Inflammatory macrophage treated with lipopolysaccharide for 1 hour (primary cell): Measurements from ENCODE around the gene SLC28A1.

Experiments used
- DNase-seq, 2 donors: peaks; one replicate each; pipeline ENCODE4 v3.0.0-alpha.2; 2020 to 2022

The SLC28A1 gene

GRCh38 chr15:84883916-84884781, at the start of gene SLC28A1:
TSS of gene SLC28A1 (plus strand) at chr15:84884662. CDS start at chr15:84887761, 3,099 bp downstream.
- no peak for DNase-seq

- DNase-seq, result no peak
These were observed 49.5 kb upstream of the SLC28A1 start for GRCh38 chr15:84834969-84835368.

DNA sequence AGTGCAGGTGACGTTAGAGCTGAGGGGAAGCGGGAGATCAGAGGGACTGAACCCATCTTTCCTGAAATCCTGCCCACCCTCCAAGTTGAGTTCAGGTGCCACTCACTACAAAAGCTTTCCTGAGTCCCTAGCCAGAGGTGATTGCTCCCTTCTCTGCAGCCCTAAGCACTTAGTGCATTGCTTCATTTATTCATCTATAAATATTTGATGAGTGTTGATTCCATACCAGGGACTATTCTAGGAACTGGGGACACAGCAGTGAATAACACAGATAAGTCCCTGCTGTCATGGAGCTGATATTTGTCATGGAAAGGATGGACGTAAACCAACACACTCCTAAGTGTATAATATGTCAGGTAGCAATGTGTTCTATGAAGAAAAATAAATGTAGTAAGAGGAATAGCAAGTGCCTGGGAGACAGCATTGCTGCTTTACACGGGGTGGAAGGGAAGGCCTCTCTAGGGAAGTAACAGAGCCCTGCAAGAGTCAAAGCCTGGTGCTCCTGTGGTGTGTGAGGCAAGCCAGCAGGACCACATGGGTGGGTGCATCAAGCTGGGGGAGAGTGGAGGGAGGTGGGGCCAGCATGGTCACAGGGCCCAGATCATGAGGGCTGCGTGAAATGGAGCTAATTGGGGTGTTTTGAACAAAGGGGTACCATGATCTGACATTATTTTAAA, 48.7 kb upstream of the SLC28A1 start:
- peak in 1 of 2 donors; percentile 49 for DNase-seq

DNA sequence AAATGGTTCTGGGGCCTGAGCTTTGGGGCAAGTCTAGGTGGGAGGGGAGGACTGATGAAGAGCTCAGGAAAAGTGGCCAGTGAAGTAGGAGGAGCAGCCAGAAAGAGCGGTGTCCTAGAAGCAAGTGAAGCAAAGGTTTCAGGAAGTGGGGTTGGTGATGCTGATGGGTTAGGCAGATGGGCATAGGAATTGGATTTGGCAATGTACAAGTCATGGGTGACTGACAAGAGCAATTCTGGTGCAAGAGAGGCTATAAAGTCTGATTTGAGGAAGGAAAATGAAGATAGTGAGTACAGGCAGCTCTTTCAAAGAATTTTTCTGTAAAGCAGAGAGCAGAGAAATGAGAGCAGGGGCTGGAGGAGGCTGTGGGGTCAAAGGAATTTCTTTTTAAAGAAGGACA, 47.6 kb upstream of the SLC28A1 start:
- peak; percentile 69 to 89 for DNase-seq

DNA sequence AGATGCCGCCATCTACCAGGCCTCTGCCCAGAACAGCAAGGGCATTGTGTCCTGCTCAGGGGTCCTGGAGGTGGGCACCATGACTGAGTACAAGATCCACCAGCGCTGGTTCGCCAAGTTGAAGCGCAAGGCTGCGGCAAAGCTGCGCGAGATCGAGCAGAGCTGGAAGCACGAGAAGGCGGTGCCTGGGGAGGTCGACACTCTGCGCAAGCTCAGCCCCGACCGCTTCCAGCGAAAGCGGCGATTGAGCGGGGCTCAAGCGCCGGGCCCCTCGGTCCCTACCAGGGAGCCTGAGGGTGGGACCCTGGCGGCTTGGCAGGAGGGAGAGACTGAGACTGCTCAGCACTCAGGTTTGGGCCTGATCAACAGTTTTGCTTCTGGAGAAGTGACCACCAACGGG, 44.7 kb upstream of the SLC28A1 start:
- DNase-seq, result no peak

- DNase-seq, result no peak
These were observed 44.2 kb upstream of the SLC28A1 start for GRCh38 chr15:84840255-84840654.

DNA sequence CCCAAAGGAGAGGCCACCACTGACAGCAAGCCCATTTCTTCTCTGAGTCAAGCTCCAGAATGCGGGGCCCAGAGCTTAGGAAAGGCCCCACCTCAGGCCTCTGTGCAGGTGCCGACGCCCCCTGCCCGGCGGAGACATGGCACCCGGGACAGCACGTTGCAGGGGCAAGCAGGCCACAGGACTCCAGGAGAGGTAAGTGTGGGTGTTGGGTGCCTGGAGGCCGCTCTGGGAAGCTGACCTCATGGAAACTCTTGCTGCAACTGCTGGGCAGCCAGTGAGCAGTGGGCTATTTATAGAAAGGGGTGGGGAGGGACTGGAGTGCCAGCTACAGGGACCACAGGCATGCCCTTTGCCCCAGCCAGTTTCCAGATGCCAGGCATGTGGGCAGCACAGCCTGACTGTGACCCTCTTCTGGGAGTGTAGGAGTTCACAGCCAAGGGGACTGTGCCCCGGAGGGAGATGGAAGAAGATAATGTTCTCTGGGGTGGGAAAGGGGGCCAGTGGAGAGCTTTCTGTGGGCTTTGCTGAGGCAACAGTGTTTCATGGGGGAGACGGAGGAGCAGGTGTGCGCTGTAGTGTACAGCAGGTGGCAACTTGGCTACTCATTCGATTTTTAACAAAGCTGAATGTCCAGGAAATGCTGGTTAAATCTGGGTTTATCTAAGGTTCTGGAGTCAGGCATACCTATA, 43.6 kb upstream of the SLC28A1 start:
- peak; percentile 56 to 89 for DNase-seq

DNA sequence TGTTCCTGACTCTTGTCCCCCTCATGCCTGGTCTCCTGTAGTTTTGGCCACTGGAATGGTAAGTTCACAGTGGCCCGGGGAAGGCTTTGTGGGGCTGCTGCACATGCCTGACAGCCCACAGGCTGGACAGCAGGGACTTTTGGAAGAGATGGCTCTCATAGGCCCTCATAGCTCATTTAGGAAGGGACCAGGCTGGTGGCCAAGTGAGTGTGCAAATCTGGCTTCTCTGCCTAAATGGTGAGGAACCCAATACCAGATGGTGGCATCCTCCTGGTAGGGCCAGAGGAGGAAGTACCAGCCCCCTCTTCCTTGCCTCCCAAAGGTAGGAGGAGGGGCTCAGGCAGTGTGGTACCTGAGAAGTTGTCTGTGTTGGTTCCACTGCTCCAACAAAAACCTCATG, 41.7 kb upstream of the SLC28A1 start:
- DNase-seq, result no peak

DNA sequence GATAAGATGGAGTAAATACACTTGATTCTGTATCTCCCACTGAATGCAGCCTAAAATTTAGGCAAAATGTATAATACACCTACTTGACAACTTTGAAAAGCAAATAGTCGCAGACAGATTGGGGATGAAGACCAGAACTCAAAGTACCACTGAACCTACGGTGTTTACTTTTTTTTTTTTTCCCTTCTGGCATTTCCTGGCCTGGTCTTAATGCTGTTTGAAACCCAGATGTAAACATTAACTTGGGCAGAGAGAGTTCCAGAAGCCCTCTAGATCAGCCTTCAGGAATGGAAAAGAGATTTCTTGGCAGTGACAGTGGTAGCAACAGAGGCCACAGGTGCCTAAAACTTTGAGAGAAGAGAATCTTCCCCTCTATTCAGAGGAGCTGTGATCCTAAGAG, 39.5 kb upstream of the SLC28A1 start:
- DNase-seq, result no peak

DNA sequence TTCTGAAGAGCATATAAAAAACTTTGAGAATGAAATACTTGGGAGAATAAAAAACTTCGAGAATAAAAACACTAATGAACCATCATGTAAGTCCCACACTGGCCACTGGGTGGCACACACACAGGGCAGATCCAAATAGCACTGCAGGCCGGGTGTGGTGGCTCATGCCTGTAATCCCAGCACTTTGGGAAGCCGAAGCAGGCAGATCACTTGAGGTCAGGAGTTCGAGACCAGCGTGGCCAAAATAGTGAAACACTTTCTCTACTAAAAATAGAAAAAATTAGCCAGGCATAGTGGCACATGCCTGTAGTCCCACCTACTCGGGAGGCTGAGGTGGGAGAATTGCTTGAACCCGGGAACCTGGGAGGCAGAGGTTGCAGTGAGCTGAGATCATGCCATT, 38.8 kb upstream of the SLC28A1 start:
- DNase-seq, result peak in 1 of 2 donors; percentile 47

DNA sequence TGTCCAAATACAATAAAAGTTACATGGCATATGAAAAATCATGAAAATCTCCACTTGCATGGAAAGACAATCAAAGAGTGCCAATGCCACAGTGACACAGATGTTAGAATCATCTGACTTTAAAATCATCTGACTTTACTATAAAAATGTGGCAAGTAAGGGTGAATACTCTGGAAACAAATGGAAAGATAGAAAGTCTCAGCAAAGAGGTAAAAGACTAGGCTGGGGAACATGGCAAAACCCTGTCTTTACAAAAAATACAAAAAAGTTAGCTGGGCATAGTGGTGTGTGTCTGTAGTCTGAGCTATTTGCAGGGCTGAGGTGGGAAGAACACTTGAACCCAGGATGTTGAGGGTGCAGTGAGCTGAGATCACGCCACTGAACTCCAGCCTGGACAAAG, 38.2 kb upstream of the SLC28A1 start:
- no peak for DNase-seq

- DNase-seq, result no peak
These were observed 37.1 kb upstream of the SLC28A1 start for GRCh38 chr15:84847382-84847781.

GRCh38 chr15:84852212-84852611, 32.2 kb upstream of the SLC28A1 start:
- no peak for DNase-seq

GRCh38 chr15:84855136-84855535, 29.3 kb upstream of the SLC28A1 start:
- no peak for DNase-seq

GRCh38 chr15:84855765-84856164, 28.7 kb upstream of the SLC28A1 start:
- no peak for DNase-seq

GRCh38 chr15:84856731-84857417, 27.6 kb upstream of the SLC28A1 start:
- DNase-seq, result no peak

DNA sequence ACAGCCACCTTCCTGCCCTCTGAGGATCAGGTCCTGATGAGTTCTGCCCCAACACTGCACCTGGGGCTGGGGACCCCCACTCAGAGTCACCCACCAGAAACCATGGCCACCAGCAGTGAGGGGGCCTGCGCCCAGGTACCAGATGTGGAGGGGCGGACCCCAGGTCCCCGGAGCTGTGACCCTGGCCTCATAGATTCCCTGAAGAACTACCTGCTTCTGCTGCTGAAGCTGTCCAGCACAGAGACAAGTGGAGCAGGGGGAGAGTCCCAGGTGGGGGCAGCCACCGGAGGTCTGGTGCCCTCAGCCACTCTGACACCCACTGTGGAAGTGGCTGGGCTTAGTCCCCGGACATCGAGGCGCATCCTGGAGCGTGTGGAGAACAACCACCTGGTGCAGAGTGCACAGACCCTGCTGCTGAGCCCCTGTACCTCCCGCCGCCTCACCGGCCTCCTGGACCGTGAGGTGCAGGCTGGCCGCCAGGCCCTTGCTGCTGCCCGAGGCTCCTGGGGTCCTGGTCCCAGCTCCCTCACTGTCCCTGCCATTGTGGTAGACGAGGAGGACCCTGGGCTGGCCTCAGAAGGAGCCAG, 27.0 kb upstream of the SLC28A1 start:
- DNase-seq, result no peak

DNA sequence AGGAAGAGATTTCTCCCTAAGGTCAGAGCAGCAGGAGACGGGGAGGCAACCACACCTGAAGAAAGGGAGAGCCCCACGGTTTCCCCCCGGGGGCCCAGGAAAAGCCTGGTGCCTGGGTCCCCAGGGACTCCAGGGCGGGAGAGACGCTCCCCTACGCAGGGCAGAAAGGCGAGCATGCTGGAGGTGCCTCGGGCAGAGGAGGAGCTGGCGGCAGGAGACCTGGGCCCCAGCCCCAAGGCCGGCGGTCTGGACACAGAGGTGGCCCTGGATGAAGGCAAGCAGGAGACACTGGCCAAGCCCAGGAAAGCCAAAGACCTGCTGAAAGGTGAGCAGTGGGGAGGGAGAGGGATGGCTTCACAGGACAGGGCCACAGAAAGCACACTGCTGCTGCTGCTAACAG, 26.2 kb upstream of the SLC28A1 start:
- no peak for DNase-seq

DNA sequence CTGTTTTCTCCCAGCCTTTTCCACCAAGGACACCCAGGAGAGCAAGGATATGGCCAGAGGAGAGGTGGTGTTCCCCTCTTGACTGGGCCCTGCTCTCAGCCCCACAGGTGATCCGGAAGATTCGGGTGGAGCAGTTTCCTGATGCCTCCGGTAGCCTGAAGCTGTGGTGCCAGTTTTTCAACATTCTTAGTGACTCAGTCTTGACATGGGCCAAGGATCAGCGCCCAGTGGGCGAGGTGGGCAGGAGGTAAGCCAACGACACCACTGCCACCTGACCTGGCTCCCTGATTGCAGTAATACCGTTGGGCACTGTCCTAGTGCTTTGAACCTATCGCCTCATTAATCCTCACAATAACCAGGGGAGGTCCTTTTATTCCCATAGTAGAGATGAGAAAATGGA, 25.3 kb upstream of the SLC28A1 start:
- no peak for DNase-seq

- no peak for DNase-seq
These were observed 24.8 kb upstream of the SLC28A1 start for GRCh38 chr15:84859651-84860050.

DNA sequence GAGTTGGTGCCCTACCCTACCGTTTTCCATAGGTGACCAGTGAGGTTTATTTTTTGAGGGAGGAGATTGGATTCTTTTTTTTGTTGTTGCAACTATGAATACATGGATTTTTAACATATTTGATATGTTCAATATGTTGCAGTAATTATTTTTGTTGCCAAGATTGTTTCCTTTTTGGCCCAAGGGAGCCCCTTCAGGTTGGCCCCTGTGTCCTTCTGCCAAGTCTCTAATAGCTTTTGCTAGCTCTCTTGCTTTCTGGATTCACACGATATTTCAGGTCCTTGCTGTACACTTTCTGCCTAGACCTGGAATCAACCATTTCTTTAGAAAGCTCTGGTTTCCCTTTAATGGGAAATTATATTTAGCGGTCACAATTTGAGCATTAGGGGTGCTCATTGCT, 22.7 kb upstream of the SLC28A1 start:
- DNase-seq, result no peak

DNA sequence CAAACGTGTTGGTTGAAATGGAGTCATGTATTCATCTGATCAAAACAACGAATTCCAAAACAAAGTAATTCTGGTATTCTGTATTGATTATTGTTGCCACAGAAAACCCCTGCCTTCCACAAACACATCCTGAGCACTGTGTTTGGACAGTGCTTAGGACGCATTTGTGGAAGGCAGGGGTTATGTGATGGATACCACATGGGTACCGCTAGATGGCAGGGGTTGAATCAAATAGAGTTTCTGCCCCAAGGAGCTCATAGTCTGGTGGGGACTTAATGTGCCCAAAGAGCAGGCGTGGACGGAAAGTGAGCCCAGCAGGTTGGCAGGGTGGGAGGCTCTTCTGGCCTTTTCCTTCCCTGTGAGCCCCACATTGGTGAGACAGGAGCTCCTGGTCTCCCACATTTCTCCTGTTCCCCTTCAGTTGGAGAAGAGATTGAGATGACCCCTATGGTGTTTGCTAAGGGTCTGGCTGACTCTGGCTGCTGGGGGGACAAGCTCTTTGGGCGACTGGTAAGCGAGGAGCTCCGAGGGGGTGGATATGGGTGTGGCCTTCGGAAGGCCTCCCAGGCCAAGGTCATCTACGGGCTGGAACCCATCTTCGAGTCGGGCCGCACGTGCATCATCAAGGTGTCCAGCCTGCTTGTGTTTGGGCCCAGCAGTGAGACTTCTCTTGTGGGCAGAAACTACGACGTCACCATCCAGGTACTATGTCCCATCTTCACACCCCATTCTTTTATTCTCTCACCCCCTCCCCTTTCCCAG, 22.1 kb upstream of the SLC28A1 start:
- no peak for DNase-seq
